CD8-positive, alpha-beta memory T cell (primary cell): ENCODE results near the gene STARD8. TPM values are rescaled to one million over a fixed set of nuclear protein-coding genes. Genes with fewer than 3 reads are reported as not detected.

Source experiments
- CTCF ChIA-PET: fragments of 350-600 bp; sonication (Branson Sonifier 250); formaldehyde crosslinking; loops from one replicate; lab custom pipeline; 2021; ENCODE audit warnings: antibody characterized with exemption; lab: Charles Lee
- POLR2A ChIA-PET: fragments of 350-600 bp; sonication (Branson Sonifier 250); formaldehyde crosslinking; loops from one replicate; lab custom pipeline; 2021; ENCODE audit warnings: antibody characterized with exemption; lab: Charles Lee
- DNase-seq, 5 donors: peaks; one replicate each; pipeline versions ENCODE4 v3.0.0 to v3.0.0-alpha.2; 2020 to 2022; ENCODE audit warnings: mixed read lengths in 1 of 5
- H3K27ac ChIP-seq: one replicate; pipeline ENCODE4 v1.7.0; 2013; ENCODE audit warnings: low read depth, mild to moderate bottlenecking, low read length, moderate library complexity
- H3K27me3 ChIP-seq: 2 replicates; pipeline ENCODE4 v1.7.0; 2013; ENCODE audit warnings: low read length, mild to moderate bottlenecking; ENCODE audit not compliant: insufficient read depth, poor library complexity, severe bottlenecking
- H3K36me3 ChIP-seq: 2 replicates; pipeline ENCODE4 v1.7.0; 2013; ENCODE audit warnings: mild to moderate bottlenecking, low read length, moderate library complexity; ENCODE audit not compliant: insufficient read depth
- H3K4me1 ChIP-seq: 2 replicates; pipeline ENCODE4 v1.7.0; 2013; ENCODE audit warnings: mild to moderate bottlenecking, low read length, moderate library complexity; ENCODE audit not compliant: insufficient read depth
- H3K4me3 ChIP-seq: 2 replicates; pipeline ENCODE4 v1.7.0; 2013; ENCODE audit warnings: mild to moderate bottlenecking, low read length
- H3K9me3 ChIP-seq: 2 replicates; pipeline ENCODE4 v1.7.0; 2013; ENCODE audit warnings: mild to moderate bottlenecking, low read length
- H3K27ac Mint-ChIP-seq, 8 donors: one replicate each; pipeline ENCODE4 v1.8.0; 2020 to 2021; ENCODE audit warnings: mixed read lengths in 8 of 8, mild to moderate bottlenecking in 6 of 8, inconsistent platforms in 3 of 8, moderate library complexity in 3 of 8
- H3K27me3 Mint-ChIP-seq, 2 donors: one replicate each; pipeline ENCODE4 v1.8.0; 2020 to 2021; ENCODE audit warnings: mixed read lengths in 2 of 2, mild to moderate bottlenecking in 1 of 2, moderate library complexity in 1 of 2
- H3K36me3 Mint-ChIP-seq, 3 donors: one replicate each; pipeline ENCODE4 v1.8.0; 2020 to 2021; ENCODE audit warnings: mixed read lengths in 3 of 3, inconsistent platforms in 1 of 3, mild to moderate bottlenecking in 1 of 3
- H3K4me1 Mint-ChIP-seq, 3 donors: one replicate each; pipeline ENCODE4 v1.8.0; 2020 to 2021; ENCODE audit warnings: mixed read lengths in 3 of 3, inconsistent platforms in 1 of 3, mild to moderate bottlenecking in 1 of 3
- H3K4me3 Mint-ChIP-seq, 7 donors: one replicate each; pipeline ENCODE4 v1.8.0; 2020 to 2021; ENCODE audit warnings: mixed read lengths in 7 of 7, mild to moderate bottlenecking in 6 of 7, moderate library complexity in 4 of 7, inconsistent platforms in 2 of 7
- H3K9me3 Mint-ChIP-seq, 5 donors: one replicate each; pipeline ENCODE4 v1.8.0; 2020 to 2022; ENCODE audit warnings: mixed read lengths in 5 of 5, mild to moderate bottlenecking in 3 of 5, moderate library complexity in 2 of 5, inconsistent platforms in 1 of 5
- polyA plus RNA-seq: library from polyadenylated mRNA; unstranded; fragments of 300-500 nt; fragmentation: Illumina TruSeq; gene quantifications from one replicate; pipeline ENCODE4 v1.2.3, GENCODE V29; 2021
- total RNA-seq, 2 experiments: library from RNA; stranded (reverse); gene quantifications; one replicate each; pipeline ENCODE4 v1.2.3, GENCODE V29; 2021

The STARD8 gene
- total and polyA plus RNA-seq, 3 experiments from 2014 or later, result 0.24 to 0.42 TPM; not detected in 1

GRCh38 chrX:68660746-68661145 lies 13.3 kb downstream of the STARD8 start:
- CTCF ChIA-PET, result no interaction called here
- DNase-seq, result no peak
- H3K27ac Mint-ChIP-seq, result no peak overlapping the region
- Histone ChIP-seq H3K27ac (no peak overlapping the region), H3K27me3 (no peaks in the 10 kb centered on the region), H3K9me3 (no peaks in the 10 kb centered on the region), H3K4me3 (no peak overlapping the region), H3K36me3 (no peaks in the 10 kb centered on the region), H3K4me1 (no peaks in the 10 kb centered on the region)
- H3K36me3 Mint-ChIP-seq, result no peaks in the 10 kb centered on the region
- H3K4me3 Mint-ChIP-seq, result no peak overlapping the region
- peaks cover 0 to 8% of the 10 kb centered on the region in 2 donors for H3K27me3 Mint-ChIP-seq
- H3K9me3 Mint-ChIP-seq, result no peaks in the 10 kb centered on the region
- H3K4me1 Mint-ChIP-seq, result no peaks in the 10 kb centered on the region
- POLR2A ChIA-PET, result no interaction called here

- Histone ChIP-seq H3K27ac (no peak overlapping the region), H3K27me3 (no peaks in the 10 kb centered on the region), H3K4me3 (no peak overlapping the region), H3K9me3 (no peaks in the 10 kb centered on the region), H3K36me3 (no peaks in the 10 kb centered on the region), H3K4me1 (no peaks in the 10 kb centered on the region)
- Mint-ChIP-seq H3K27ac (no peak overlapping the region), H3K36me3 (no peaks in the 10 kb centered on the region), H3K4me3 (no peak overlapping the region), H3K27me3 (peaks cover 0 to 10% of the 10 kb centered on the region in 2 donors), H3K4me1 (no peaks in the 10 kb centered on the region), H3K9me3 (no peaks in the 10 kb centered on the region)
- POLR2A ChIA-PET, result no interaction called here
- no peak for DNase-seq
- CTCF ChIA-PET, result no interaction called here
These were observed 18.0 kb downstream of the STARD8 start for GRCh38 chrX:68665502-68665901.

GRCh38 chrX:68666580-68666979 lies 19.1 kb downstream of the STARD8 start:
- CTCF ChIA-PET, result no interaction called here
- DNase-seq, result no peak
- Histone ChIP-seq H3K4me1 (no peaks in the 10 kb centered on the region), H3K27ac (no peak overlapping the region), H3K9me3 (no peaks in the 10 kb centered on the region), H3K27me3 (no peaks in the 10 kb centered on the region), H3K4me3 (no peak overlapping the region), H3K36me3 (no peaks in the 10 kb centered on the region)
- peaks cover 0 to 12% of the 10 kb centered on the region in 2 donors for H3K27me3 Mint-ChIP-seq
- no peak overlapping the region for H3K4me3 Mint-ChIP-seq
- no peak overlapping the region for H3K27ac Mint-ChIP-seq
- no peaks in the 10 kb centered on the region for H3K4me1 Mint-ChIP-seq
- no peaks in the 10 kb centered on the region for H3K36me3 Mint-ChIP-seq
- H3K9me3 Mint-ChIP-seq, result no peaks in the 10 kb centered on the region
- POLR2A ChIA-PET, result no interaction called here

DNA sequence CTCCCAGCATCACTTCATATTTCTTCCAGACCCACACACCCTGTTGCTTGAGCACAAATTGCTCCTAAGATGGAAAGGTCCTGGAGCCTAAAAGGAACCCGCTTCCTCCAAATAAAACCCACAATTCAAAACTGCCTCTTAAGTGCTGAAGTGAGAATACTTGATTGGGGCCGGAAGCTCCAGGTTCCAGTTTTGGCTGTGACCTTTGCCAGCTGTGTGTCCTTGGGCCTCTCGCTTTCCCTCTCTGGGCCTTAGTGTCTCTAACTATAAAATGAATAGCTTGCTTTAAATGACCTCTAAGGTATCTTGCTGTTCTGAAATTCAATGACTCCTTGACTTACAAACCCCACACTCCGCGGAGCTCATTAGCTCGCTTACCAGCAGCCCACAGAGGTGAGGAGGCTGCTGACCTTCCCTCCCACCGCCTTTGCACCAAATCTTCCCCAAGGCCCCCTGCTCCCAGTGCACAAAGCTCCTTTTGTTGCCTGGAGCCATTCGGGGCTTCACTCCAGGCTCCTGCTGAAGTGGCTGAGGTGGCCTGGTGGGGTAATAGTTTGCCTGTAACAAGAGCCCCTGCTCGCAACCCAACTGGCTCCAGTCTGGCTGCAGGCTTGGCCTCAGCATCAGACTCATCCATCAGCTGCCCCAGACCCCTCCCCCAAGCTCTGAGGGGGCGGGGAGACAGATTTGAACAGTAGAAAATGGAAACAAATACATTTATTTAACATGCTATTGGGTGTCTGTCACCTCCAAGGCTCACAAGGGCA lies 21.8 kb downstream of the STARD8 start:
- Histone ChIP-seq H3K27me3 (no peaks in the 10 kb centered on the region), H3K36me3 (no peaks in the 10 kb centered on the region), H3K4me1 (no peaks in the 10 kb centered on the region), H3K4me3 (no peak overlapping the region), H3K27ac (no peak overlapping the region), H3K9me3 (no peaks in the 10 kb centered on the region)
- Mint-ChIP-seq H3K9me3 (no peaks in the 10 kb centered on the region), H3K4me1 (no peaks in the 10 kb centered on the region), H3K27ac (peak overlapping the region in 1 of 8 donors; percentile 27), H3K4me3 (no peak overlapping the region), H3K36me3 (no peaks in the 10 kb centered on the region), H3K27me3 (peaks cover 0 to 19% of the 10 kb centered on the region in 2 donors)
- POLR2A ChIA-PET, result no interaction called here
- CTCF ChIA-PET, result no interaction called here
- DNase-seq, result no peak

DNA sequence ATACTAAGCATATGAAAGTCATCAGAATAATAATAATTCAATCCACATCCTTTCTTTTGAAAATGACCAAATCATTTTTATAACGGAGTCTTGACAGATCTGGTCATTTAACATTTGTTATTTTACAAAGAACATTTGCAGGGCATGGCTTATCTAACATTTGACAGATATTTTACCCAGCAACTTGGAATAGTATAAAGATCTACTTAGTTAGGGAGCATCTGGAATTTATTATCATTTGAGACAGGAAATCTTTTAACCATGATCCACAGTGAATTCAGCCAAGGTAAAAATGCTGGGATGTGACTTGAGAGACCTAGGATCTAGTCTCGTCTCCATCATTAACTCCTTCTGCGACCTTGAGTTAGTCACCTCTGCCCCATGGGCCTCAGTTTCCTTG lies 22.4 kb downstream of the STARD8 start:
- no peaks in the 10 kb centered on the region for H3K27me3 ChIP-seq
- no peaks in the 10 kb centered on the region for H3K36me3 ChIP-seq
- no peaks in the 10 kb centered on the region for H3K9me3 ChIP-seq
- H3K27ac Mint-ChIP-seq, result no peak overlapping the region
- H3K36me3 Mint-ChIP-seq, result no peaks in the 10 kb centered on the region
- no peaks in the 10 kb centered on the region for H3K4me1 Mint-ChIP-seq
- DNase-seq, result no peak
- no peak overlapping the region for H3K4me3 Mint-ChIP-seq
- POLR2A ChIA-PET, result no interaction called here
- no peak overlapping the region for H3K4me3 ChIP-seq
- H3K27me3 Mint-ChIP-seq, result peaks cover 0 to 19% of the 10 kb centered on the region in 2 donors
- H3K9me3 Mint-ChIP-seq, result no peaks in the 10 kb centered on the region
- no peak overlapping the region for H3K27ac ChIP-seq
- H3K4me1 ChIP-seq, result no peaks in the 10 kb centered on the region
- CTCF ChIA-PET, result no interaction called here

DNA sequence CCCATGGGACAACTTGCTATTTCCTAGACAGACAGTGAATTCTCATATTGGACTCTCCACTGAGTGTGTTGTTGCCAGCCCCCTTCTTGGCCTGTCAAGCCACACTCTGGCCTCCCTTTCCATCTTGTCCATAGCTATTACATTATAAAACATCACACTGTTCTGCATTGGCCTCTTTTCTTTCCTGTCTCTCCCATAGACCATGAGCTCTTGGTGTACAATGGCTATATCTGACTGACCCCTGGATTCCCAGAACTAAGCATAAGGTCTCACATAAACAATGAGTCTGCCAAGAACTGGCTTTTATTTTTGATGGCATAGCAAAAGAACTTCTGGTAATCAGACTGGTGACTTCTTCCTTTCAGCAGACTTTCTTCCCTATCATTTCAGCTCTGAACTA lies 23.8 kb downstream of the STARD8 start:
- no peaks in the 10 kb centered on the region for H3K36me3 Mint-ChIP-seq
- Histone ChIP-seq H3K27ac (no peak overlapping the region), H3K36me3 (no peaks in the 10 kb centered on the region), H3K9me3 (no peaks in the 10 kb centered on the region), H3K27me3 (no peaks in the 10 kb centered on the region), H3K4me1 (no peaks in the 10 kb centered on the region), H3K4me3 (no peak overlapping the region)
- POLR2A ChIA-PET, result no interaction called here
- peaks cover 0 to 16% of the 10 kb centered on the region in 2 donors for H3K27me3 Mint-ChIP-seq
- CTCF ChIA-PET, result no interaction called here
- DNase-seq, result no peak
- no peaks in the 10 kb centered on the region for H3K4me1 Mint-ChIP-seq
- no peaks in the 10 kb centered on the region for H3K9me3 Mint-ChIP-seq
- H3K27ac Mint-ChIP-seq, result no peak overlapping the region
- H3K4me3 Mint-ChIP-seq, result no peak overlapping the region

DNA sequence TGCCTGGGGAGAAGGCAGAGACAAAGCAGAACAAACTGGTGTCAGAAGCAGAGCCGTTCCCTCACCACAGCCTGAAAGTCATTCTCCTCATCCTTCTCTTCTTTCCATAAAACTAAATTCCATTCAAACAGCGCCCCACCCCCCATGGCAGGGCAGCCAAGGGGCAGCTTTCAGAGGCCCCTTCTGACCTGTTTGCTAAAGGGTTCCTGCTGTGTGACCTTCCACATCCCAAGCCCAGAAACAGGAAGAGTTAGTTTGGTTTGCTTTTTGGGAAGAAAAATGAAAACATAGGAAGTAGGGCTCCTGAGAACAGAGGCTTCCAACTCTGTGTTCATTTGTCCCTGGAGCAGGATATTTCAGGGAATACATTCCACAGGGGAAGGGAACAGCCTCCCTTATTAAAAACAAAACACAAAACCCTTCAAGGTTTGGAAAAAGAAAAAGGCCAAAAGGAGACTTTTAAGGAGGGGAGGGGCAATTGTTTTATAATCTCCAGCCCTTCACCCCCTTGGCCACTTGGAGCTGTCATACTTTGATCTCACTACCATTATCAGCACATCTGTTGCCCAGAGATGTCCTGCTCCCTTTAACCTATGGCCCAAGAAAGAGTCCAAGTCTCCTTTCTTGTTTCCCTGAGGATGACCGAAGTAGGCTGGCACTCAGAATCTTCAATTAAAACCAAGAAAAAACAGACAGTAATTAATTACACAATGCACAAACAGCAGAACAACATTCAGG lies 25.3 kb downstream of the STARD8 start:
- Histone ChIP-seq H3K27me3 (no peaks in the 10 kb centered on the region), H3K9me3 (no peaks in the 10 kb centered on the region), H3K4me1 (no peaks in the 10 kb centered on the region), H3K4me3 (no peak overlapping the region), H3K27ac (no peak overlapping the region), H3K36me3 (no peaks in the 10 kb centered on the region)
- ChIA-PET CTCF (no interaction called here), POLR2A (no interaction called here)
- Mint-ChIP-seq H3K27me3 (peaks cover 0 to 16% of the 10 kb centered on the region in 2 donors), H3K4me3 (no peak overlapping the region), H3K36me3 (no peaks in the 10 kb centered on the region), H3K9me3 (no peaks in the 10 kb centered on the region), H3K27ac (no peak overlapping the region), H3K4me1 (no peaks in the 10 kb centered on the region)
- no peak for DNase-seq

GRCh38 chrX:68675571-68675970 lies 28.1 kb downstream of the STARD8 start:
- H3K27me3 ChIP-seq, result no peaks in the 10 kb centered on the region
- Mint-ChIP-seq H3K27me3 (peaks cover 0 to 13% of the 10 kb centered on the region in 2 donors), H3K4me3 (no peak overlapping the region), H3K27ac (no peak overlapping the region), H3K9me3 (no peaks in the 10 kb centered on the region), H3K36me3 (no peaks in the 10 kb centered on the region), H3K4me1 (no peaks in the 10 kb centered on the region)
- H3K4me1 ChIP-seq, result no peaks in the 10 kb centered on the region
- no peaks in the 10 kb centered on the region for H3K9me3 ChIP-seq
- CTCF ChIA-PET, result no interaction called here
- H3K36me3 ChIP-seq, result no peaks in the 10 kb centered on the region
- POLR2A ChIA-PET, result no interaction called here
- no peak overlapping the region for H3K4me3 ChIP-seq
- H3K27ac ChIP-seq, result no peak overlapping the region
- DNase-seq, result no peak
